Parathyroid adenoma (tissue), 2 donors: ENCODE data around the gene SLC15A1.

Source experiments
- H2AFZ ChIP-seq: fragments of 300-600 bp; sonication (generic); one replicate; pipeline ENCODE4 v1.7.0; 2017; ENCODE audit warnings: antibody characterized with exemption, mild to moderate bottlenecking
- H3K27ac ChIP-seq: fragments of 300-600 bp; sonication (generic); one replicate; pipeline ENCODE4 v1.7.0; 2017
- H3K27me3 ChIP-seq: fragments of 300-600 bp; sonication (generic); one replicate; pipeline ENCODE4 v1.7.0; 2017; ENCODE audit warnings: low read length; ENCODE audit not compliant: control insufficient read depth, insufficient read depth
- H3K36me3 ChIP-seq: fragments of 300-600 bp; sonication (generic); one replicate; pipeline ENCODE4 v1.7.0; 2017; ENCODE audit warnings: low read length; ENCODE audit not compliant: control insufficient read depth, insufficient read depth
- H3K4me1 ChIP-seq: fragments of 300-600 bp; sonication (generic); one replicate; pipeline ENCODE4 v1.7.0; 2017; ENCODE audit warnings: control low read depth
- H3K4me2 ChIP-seq: fragments of 300-600 bp; sonication (generic); one replicate; pipeline ENCODE4 v1.7.0; 2017; ENCODE audit warnings: low read length
- H3K4me3 ChIP-seq: fragments of 300-600 bp; sonication (generic); one replicate; pipeline ENCODE4 v1.7.0; 2017; ENCODE audit warnings: low read depth, low read length
- H3K79me2 ChIP-seq: fragments of 300-600 bp; sonication (generic); one replicate; pipeline ENCODE4 v1.7.0; 2017; ENCODE audit warnings: control low read depth
- H3K9ac ChIP-seq: fragments of 300-600 bp; sonication (generic); one replicate; pipeline ENCODE4 v1.7.0; 2017; ENCODE audit warnings: mild to moderate bottlenecking
- H3K9me3 ChIP-seq: fragments of 300-600 bp; sonication (generic); one replicate; pipeline ENCODE4 v1.7.0; 2017; ENCODE audit warnings: low read length; ENCODE audit not compliant: control insufficient read depth
- CTCF ChIP-seq: fragments of 300-600 bp; sonication (generic); IDR thresholded peaks from one replicate; pipeline ENCODE4 v1.7.0; 2017; ENCODE audit warnings: antibody characterized with exemption, mild to moderate bottlenecking
- donor health status: primary hyperparathyroidism.

Gene SLC15A1

GRCh38 chr13:98657506-98658085, 94.9 kb downstream of the SLC15A1 start:
- Histone ChIP-seq H3K27ac (no peak overlapping the region), H3K79me2 (no peaks in the 10 kb centered on the region), H3K4me3 (no peak overlapping the region), H3K36me3 (no peaks in the 10 kb centered on the region), H3K4me1 (no peaks in the 10 kb centered on the region), H2AFZ (no peak overlapping the region), H3K4me2 (no peak overlapping the region), H3K9ac (no peak overlapping the region), H3K9me3 (no peaks in the 10 kb centered on the region), H3K27me3 (no peaks in the 10 kb centered on the region)
- no peak for TF ChIP-seq CTCF

- H3K4me3 ChIP-seq: no peak overlapping the region
- no peak overlapping the region for H3K4me2 ChIP-seq
- no peak overlapping the region for H3K27ac ChIP-seq
- no peaks in the 10 kb centered on the region for H3K36me3 ChIP-seq
- H3K4me1 ChIP-seq: no peaks in the 10 kb centered on the region
- no peaks in the 10 kb centered on the region for H3K9me3 ChIP-seq
- no peak for TF ChIP-seq CTCF
- H3K9ac ChIP-seq: no peak overlapping the region
- H3K79me2 ChIP-seq: no peaks in the 10 kb centered on the region
- H2AFZ ChIP-seq: no peak overlapping the region
- no peaks in the 10 kb centered on the region for H3K27me3 ChIP-seq
Observed at GRCh38 chr13:98656223-98656622, 96.2 kb downstream of the SLC15A1 start.

- H3K4me1 ChIP-seq: no peaks in the 10 kb centered on the region
- no peak overlapping the region for H3K27ac ChIP-seq
- peak overlapping the region; percentile 61 for H2AFZ ChIP-seq
- no peak overlapping the region for H3K9ac ChIP-seq
- H3K79me2 ChIP-seq: no peaks in the 10 kb centered on the region
- H3K9me3 ChIP-seq: no peaks in the 10 kb centered on the region
- peak overlapping the region; percentile 3 for H3K4me2 ChIP-seq
- H3K27me3 ChIP-seq: no peaks in the 10 kb centered on the region
- no peaks in the 10 kb centered on the region for H3K36me3 ChIP-seq
- no peak overlapping the region for H3K4me3 ChIP-seq
- peak; percentile 79 for TF ChIP-seq CTCF
Observed at GRCh38 chr13:98653463-98653985, 98.9 kb downstream of the SLC15A1 start.

- no peak for TF ChIP-seq CTCF
- Histone ChIP-seq H3K4me3 (no peak overlapping the region), H3K27ac (no peak overlapping the region), H3K27me3 (no peaks in the 10 kb centered on the region), H3K79me2 (no peaks in the 10 kb centered on the region), H2AFZ (peak overlapping the region; percentile 61), H3K4me1 (no peaks in the 10 kb centered on the region), H3K9me3 (no peaks in the 10 kb centered on the region), H3K36me3 (no peaks in the 10 kb centered on the region), H3K4me2 (peak overlapping the region; percentile 3), H3K9ac (no peak overlapping the region)
Observed at GRCh38 chr13:98652721-98653462, 99.6 kb downstream of the SLC15A1 start.
